GM23338 (cell line): Measurements from ENCODE around the gene LALBA.

Source experiments
- CREB1 ChIP-seq: fragments of 250-450 bp; sonication (Bioruptor Pico); IDR thresholded peaks from 2 replicates; pipeline ENCODE4 v1.5.0; 2020; ENCODE audit warnings: low read depth, mild to moderate bottlenecking, moderate library complexity
- CTCF ChIP-seq, 2 experiments: fragments of 200-600 bp in 1 of 2; sonication (generic) in 1 of 2; conservative IDR thresholded peaks; 2 replicates each; pipeline versions ENCODE4 v1.5.1 to v1.6.1; 2016 to 2017; ENCODE audit warnings: antibody characterized with exemption in 2 of 2, low read depth in 2 of 2, mild to moderate bottlenecking in 2 of 2, moderate library complexity in 1 of 2
- POLR2AphosphoS5 ChIP-seq: IDR thresholded peaks from 2 replicates; pipeline ENCODE4 v1.6.1; 2016; ENCODE audit warnings: antibody characterized with exemption, low read depth

- TF ChIP-seq CTCF (conservative IDR thresholded peaks at IDR 0.05; ENCODE audit: low read depth in 2 of 2) (no peak), CREB1 (CRISPR knock-in tag) (no peak), POLR2AphosphoS5 (no peak)
These were observed 44.5 kb downstream of the LALBA start, which contains the start of gene OR8S1 for GRCh38 chr12:48525332-48525731.
